GM21360 (cell line): Measurements from ENCODE around the gene BAG2.
A peak's percentile ranks its signal among the peaks of the same experiment; 100 is the strongest.

Experiments
- ATAC-seq: cut with Tn5 transposase; IDR thresholded peaks from one replicate; pipeline ENCODE4 v1.9.1; 2021; ENCODE audit warnings: mild to moderate bottlenecking, moderate library complexity; ENCODE audit not compliant: unreplicated experiment

The BAG2 gene

DNA sequence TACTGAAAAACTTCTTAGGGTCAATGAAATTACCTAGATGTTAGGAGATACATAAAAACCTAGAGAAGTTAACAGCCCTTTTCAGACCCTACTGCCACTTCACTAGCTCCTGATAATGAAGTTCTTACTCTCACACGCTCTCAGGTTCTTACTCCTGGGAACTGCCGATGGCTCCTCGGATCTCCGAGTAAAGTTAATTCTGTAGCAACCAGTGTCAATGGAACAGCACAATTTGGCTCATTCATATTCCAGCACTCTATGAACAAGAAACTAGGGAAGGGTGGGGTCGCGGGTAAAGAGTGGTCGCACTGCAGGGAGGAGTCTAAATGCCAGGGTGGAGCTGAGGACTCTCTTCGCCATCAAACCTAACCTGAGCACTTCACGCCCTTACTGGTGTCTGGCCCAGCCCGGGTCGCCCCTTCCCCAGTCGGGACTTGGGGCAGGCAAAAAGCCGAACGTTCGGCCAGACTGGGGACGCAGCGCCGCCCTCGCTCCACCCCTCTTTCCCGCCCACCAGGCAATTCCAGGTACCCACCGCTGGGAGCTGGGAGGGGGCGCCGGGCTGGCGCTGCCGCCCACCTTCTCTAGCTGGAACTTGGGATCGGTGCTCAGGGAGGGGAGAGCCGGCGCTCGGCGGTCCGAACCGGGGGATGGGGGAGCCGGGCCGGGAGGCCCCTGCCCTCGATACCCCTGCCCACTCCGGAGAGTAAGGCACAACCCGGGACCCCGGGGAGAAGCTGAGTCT lies 49.2 kb downstream of the BAG2 start:
- peak; percentile 53 for ATAC-seq

DNA sequence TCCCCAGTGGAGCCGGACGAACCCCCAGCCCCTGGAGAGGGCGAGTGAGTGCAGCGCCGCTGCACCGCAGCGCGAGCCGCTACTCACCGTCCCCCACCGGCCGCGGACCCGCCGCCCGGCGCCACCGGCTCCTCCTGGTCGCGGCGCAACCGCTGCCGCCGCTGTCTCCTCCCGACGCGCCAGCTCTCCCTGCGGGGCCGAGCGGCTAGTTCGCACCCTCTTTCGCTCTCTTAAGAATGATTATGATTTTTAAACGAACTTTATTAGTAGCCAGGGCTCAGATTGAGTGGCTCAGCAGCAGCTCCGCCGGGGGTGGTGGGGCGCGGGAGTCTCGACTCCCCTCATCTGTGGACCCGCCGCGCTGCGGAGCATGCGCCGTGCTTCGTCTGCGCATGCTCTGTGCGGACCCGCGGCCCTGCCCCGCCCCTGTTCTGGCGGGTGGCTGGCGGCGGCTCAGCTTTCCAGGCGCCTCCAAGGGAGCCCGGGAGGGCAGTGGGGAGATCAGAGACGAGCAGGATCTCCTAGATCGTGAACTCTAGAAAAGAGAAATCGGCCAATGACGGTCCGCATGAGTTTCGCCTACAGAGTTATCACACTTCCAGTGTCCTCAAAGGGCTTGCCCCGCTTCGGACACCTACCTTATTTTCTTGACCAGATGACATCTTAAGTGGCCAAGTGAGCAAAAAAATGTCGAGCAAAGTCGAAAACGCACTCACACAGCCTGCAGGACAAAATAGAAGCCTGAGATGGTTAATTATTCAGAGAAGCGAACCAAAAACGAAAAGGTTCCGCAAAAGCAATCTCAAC lies 50.0 kb downstream of the BAG2 start, which contains the start of gene RAB23:
RAB23 (minus strand) TSS at position 372 of the 807 bp plus-strand sequence. CDS start 11,927 bp downstream, outside the sequence.
- ATAC-seq = peak; percentile 81

DNA sequence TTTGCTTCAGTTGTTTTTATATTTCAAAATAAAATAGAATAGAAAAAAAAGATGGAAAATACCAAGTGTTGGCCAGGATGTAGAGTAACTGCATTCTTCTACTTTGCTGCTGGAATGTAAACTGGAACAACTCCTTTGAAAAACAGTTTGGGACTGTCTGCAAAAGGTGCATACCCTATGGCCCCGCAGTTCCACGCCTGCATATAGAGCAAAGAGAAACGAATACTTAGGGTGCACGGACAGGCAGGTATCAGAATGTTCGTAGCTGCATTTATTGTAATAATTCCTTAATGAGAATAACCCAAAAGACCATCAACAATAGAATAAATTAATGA lies 50.6 kb downstream of the BAG2 start:
- no peak for ATAC-seq

DNA sequence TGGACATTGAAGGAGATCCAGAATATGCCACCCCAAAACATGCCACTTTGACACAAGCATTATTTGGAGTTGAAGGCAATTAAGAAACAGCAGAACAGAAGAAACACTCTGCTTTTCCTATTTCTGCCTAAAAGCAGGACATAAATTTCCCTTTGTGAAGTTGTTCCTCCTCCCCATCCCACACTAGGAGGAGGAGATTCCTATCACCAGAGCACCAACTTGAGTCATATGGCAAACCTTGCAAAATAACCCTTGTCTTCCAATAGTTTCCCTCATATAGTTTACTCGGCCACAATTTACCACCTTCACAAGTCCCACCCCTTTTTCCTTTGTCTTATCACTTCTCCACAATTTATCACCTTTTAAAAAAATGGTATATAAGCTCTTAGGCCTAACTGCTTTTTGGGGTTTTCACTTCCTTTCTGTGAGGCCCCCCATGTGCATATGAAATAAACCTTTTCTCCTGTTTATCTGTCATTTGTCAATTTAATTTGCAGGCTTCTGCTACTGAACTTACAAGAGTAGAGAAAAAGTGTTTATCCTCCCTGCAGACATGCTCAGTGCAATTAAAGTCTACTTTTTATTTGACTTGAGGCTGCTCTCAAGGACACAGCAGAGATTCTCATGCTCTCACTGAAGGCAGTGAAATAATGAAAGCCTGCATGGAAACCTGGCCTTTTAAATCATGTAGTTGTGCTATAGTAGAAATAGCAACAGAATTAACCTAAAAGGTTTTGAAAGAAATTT lies 52.8 kb downstream of the BAG2 start:
- no peak for ATAC-seq

DNA sequence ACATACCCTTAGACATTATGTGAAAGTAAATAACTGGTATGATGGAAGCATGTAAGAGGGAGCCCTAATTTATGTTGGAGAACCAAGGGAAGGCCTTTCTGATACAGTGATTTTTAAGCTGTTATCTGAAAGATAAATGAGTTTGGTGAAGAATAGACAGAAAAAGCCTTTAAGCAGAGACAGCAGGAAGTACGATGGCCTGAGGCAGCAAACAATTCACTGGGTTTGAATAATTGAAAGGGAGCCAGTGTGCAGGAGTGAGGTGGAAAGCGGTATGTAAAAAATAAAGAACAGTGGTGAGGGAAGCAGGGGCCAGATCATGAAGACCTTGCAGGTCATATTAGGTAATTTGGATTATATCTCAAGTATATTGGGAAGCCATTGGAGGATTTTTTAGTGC lies 54.1 kb downstream of the BAG2 start:
- ATAC-seq = no peak
